ENCODE results near the gene ELP5.

- no peak for TF ChIP-seq CTCF (IDR thresholded peaks at IDR 0.05)
- no peak for TF ChIP-seq ZFX (IDR thresholded peaks at IDR 0.05; ENCODE audit: borderline replicate concordance)
Observed at GRCh38 chr17:7225711-7226331, 26.2 kb upstream of the ELP5 start.

All from 22Rv1 (cell line).